Activated T-helper 1 cell treated with anti-CD3 and anti-CD28 coated beads, Interleukin-12 subunit alpha, Interleukin-12 subunit beta, Interleukin-2, Interleukin-4 antibody, amounts not matched to agents 30 ng/mL and 10 ng/mL and 1 ng/mL, durations not matched to agents 14 hours and 24 hours and 36 hours (primary cell): ENCODE measurements around the gene ESCO1. TPM values are rescaled to one million over a fixed set of nuclear protein-coding genes. Genes with fewer than 3 reads are reported as not detected.
"Not testable (repeated sequence)": the region's sequence is repeated elsewhere in the genome, so short reads cannot be mapped to it uniquely, and the experiment has no call there.

Source experiments
- DNase-seq: peaks from one replicate; pipeline ENCODE4 v3.0.0; 2021; ENCODE audit warnings: low spot score
- H3K27ac Mint-ChIP-seq: one replicate; pipeline ENCODE4 v1.8.0; 2021; ENCODE audit warnings: mild to moderate bottlenecking, mixed read lengths
- H3K27me3 Mint-ChIP-seq: one replicate; pipeline ENCODE4 v1.8.0; 2022; ENCODE audit warnings: mild to moderate bottlenecking, moderate library complexity, mixed read lengths; ENCODE audit not compliant: insufficient read depth
- H3K36me3 Mint-ChIP-seq: one replicate; pipeline ENCODE4 v1.8.0; 2021; ENCODE audit warnings: low read depth, mixed read lengths
- H3K4me1 Mint-ChIP-seq: one replicate; pipeline ENCODE4 v1.8.0; 2021; ENCODE audit warnings: low read depth, mixed read lengths
- H3K4me3 Mint-ChIP-seq: one replicate; pipeline ENCODE4 v1.8.0; 2021; ENCODE audit warnings: mild to moderate bottlenecking, moderate library complexity, mixed read lengths
- H3K9me3 Mint-ChIP-seq: one replicate; pipeline ENCODE4 v1.8.0; 2021; ENCODE audit warnings: mixed read lengths
- intact Hi-C: fragments of 100-400 bp; cut with micrococcal nuclease; formaldehyde crosslinking; loops from one replicate; pipeline ENCODE4 v1.15.1; 2024
- total RNA-seq: library from RNA; stranded (reverse); gene quantifications from 2 replicates; pipeline ENCODE4 v1.2.3, GENCODE V29; 2022

The ESCO1 gene
- total RNA-seq = 20.7 and 21.5 TPM in 2 replicates

DNA sequence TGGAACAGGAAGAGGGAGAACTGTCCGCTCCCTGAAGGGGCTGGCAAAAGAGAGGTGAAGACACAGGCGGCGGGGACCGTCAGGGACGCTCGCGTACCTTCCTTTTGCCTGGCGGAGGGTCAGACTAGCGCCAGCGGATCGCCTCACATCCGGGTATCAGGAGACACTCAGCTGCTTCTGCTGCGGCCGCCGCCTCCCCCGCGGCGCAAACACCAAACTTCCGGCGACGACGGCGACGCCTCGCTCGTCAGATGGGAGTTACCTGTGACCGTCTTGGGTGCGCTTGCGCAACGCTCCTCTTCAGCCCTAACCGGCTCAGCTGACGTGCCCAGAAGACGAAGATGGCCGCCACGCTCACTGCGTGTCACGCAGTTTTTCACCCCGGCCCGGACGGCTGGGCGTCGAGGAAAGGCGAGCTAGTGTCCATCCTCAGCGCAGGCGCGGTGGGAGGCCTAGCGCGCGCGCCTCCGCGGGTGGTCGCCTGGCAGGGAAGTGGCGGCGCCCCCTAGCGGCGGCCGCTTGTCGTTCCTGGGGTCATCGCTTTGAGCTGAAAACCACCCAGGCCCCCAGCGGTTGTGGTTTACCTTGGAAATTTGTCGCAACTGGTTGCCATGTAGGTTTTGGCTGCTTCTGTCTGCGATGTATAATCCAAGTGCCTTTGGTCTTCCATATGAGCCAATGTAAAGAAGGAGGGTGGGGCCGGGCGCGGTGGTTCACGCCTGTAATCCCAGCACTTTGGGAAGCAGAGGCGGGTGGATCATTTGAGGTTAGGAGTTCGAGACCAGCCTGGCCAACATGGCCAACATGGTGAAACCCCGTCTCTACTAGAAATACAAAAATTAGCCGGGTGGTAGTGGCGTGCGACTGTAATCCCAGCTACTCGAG is at the start of gene ESCO1:
TSS of gene ESCO1 (minus strand) at position 179 of the 885 bp plus-strand sequence. CDS start 25,861 bp downstream, outside the sequence.
- no peaks in the 10 kb centered on the region for H3K27me3 Mint-ChIP-seq
- H3K36me3 Mint-ChIP-seq = no peaks in the 10 kb centered on the region
- intact Hi-C loops = loop anchor here (1.0 to 10.0 kb wide), 8 partner anchors 12 to 1332 kb away; partner anchors contain the start of genes ABHD3, MIB1, RBBP8 and ROCK1
- H3K4me3 Mint-ChIP-seq = peak within 1 kb of the TSS; percentile 94
- peak; percentile 94 for DNase-seq
- peak within 1 kb of the TSS; percentile 99 for H3K27ac Mint-ChIP-seq
- peaks cover 20% of the 10 kb centered on the region for H3K4me1 Mint-ChIP-seq
- H3K9me3 Mint-ChIP-seq = no peaks in the 10 kb centered on the region

DNA sequence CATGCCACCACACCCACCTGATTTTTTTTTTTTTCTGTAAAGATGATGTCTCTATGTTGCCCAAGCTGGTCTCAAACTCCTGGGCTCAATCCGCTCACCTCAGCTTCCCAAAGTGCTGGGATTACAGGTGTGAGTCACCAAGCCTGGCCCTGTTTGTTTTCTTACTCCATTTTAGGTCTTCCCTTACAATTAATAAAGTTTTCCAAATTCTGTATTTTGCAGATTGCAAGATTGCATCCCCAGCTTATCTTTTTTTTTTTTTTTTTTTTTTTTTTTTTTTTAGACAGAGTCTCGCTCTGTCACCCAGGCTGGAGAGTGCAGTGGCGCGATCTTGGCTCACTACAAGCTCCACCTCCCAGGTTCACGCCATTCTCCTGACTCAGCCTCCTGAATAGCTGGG is 39.9 kb upstream of the ESCO1 start:
- H3K4me1 Mint-ChIP-seq, H3K4me3 Mint-ChIP-seq, H3K27me3 Mint-ChIP-seq, H3K27ac Mint-ChIP-seq, DNase-seq, H3K9me3 Mint-ChIP-seq, intact Hi-C loops: not testable (repeated sequence)
- peaks cover 23% of the 10 kb centered on the region for H3K36me3 Mint-ChIP-seq

DNA sequence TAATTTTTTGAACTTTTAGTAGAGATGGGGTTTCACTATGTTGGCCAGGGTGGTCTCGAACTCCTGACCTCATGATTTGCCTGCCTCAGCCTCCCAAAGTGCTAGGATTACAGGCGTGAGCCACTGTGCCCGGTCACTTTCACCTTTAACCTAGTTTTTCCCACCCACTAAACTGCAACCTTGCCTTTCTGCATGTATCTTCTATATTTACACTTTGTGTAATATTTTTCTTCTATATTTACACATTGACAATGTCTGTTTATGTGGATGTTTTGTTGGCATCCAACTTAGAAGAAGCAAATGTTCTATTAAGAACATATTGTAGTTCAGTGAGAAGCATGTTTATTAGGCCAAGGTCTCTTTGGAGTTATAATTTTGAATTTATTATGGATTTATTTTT is 38.3 kb upstream of the ESCO1 start:
- no peaks in the 10 kb centered on the region for H3K9me3 Mint-ChIP-seq
- H3K27me3 Mint-ChIP-seq = no peaks in the 10 kb centered on the region
- DNase-seq = no peak
- H3K4me1 Mint-ChIP-seq = peaks cover 7% of the 10 kb centered on the region
- peaks cover 21% of the 10 kb centered on the region for H3K36me3 Mint-ChIP-seq
- intact Hi-C loops = no loop called here
- H3K4me3 Mint-ChIP-seq = no peak overlapping the region
- no peak overlapping the region for H3K27ac Mint-ChIP-seq

- no peak overlapping the region for H3K27ac Mint-ChIP-seq
- intact Hi-C loops = no loop called here
Observed at GRCh38 chr18:21636769-21637168, 36.3 kb upstream of the ESCO1 start.

DNA sequence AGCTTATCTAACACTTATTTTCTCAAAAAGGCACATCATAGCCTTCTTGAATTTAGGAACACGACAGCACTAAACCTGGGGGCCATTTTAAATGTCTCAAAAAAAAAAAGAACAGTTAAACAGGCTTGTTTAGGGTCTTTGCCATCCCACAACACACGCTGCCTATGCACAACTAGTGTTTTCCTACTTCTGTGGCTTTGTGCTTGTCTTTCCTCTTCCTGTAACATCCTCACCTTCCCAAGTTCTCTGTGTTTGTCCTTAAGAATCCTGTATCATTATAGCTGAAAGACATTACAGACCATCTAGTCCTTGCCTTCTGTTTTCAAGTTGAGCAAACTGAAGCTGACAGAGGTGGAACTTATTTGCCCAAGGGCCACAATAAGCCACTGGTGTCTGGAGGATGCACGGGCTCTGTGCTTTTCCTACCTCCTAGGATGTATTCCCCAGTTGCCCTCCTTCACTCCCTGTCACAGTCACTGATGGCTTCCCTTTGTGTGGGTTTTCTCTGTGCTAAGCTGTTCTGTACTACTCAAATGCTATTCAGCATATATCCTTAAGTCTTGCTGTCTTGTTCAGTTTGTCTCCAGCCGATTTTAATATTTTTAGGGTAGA is 34.2 kb upstream of the ESCO1 start:
- intact Hi-C loops = no loop called here
- no peak overlapping the region for H3K4me3 Mint-ChIP-seq
- no peaks in the 10 kb centered on the region for H3K9me3 Mint-ChIP-seq
- H3K36me3 Mint-ChIP-seq = peaks cover 36% of the 10 kb centered on the region
- H3K27ac Mint-ChIP-seq = no peak overlapping the region
- peaks cover 7% of the 10 kb centered on the region for H3K4me1 Mint-ChIP-seq
- no peak for DNase-seq
- H3K27me3 Mint-ChIP-seq = no peaks in the 10 kb centered on the region

More at GRCh38 chr18:21636769-21637168, 36.3 kb upstream of the ESCO1 start:
- Mint-ChIP-seq H3K4me1 (peaks cover 7% of the 10 kb centered on the region), H3K9me3 (no peaks in the 10 kb centered on the region), H3K27me3 (no peaks in the 10 kb centered on the region), H3K4me3 (no peak overlapping the region), H3K36me3 (peaks cover 29% of the 10 kb centered on the region)
- no peak for DNase-seq

- intact Hi-C loops = no loop called here
- no peak overlapping the region for H3K27ac Mint-ChIP-seq
Observed at GRCh38 chr18:21632393-21632792, 31.9 kb upstream of the ESCO1 start.

GRCh38 chr18:21629089-21629832 is 28.8 kb upstream of the ESCO1 start:
- intact Hi-C loops = no loop called here
- H3K9me3 Mint-ChIP-seq = no peaks in the 10 kb centered on the region
- no peaks in the 10 kb centered on the region for H3K27me3 Mint-ChIP-seq
- peaks cover 18% of the 10 kb centered on the region for H3K4me1 Mint-ChIP-seq
- no peak overlapping the region for H3K4me3 Mint-ChIP-seq
- peak overlapping the region; percentile 18 for H3K27ac Mint-ChIP-seq
- peaks cover 44% of the 10 kb centered on the region for H3K36me3 Mint-ChIP-seq
- DNase-seq = no peak

More at GRCh38 chr18:21632393-21632792, 31.9 kb upstream of the ESCO1 start:
- no peak overlapping the region for H3K4me3 Mint-ChIP-seq
- peaks cover 43% of the 10 kb centered on the region for H3K36me3 Mint-ChIP-seq
- no peaks in the 10 kb centered on the region for H3K9me3 Mint-ChIP-seq
- H3K27me3 Mint-ChIP-seq = no peaks in the 10 kb centered on the region
- H3K4me1 Mint-ChIP-seq = peaks cover 17% of the 10 kb centered on the region
- no peak for DNase-seq

DNA sequence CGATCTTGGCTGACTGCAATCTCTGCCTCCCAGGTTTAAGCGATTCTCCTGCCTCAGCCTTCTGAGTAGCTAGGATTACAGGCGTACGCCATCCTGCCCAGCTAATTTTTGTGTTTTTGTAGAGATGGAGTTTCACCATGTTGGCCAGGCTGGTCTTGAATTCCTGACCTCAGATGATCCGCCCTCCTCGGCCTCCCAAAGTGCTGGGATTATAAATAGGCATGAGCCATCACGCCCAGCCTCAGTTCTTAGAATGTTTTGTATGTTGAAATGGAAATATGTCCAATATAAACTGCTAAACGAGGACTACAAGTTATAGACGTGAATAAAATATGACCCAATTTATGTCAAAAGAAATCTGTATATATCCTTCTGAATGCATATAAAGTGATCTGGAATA is 21.1 kb upstream of the ESCO1 start:
- H3K27ac Mint-ChIP-seq, H3K4me3 Mint-ChIP-seq, DNase-seq, H3K9me3 Mint-ChIP-seq, H3K27me3 Mint-ChIP-seq: not testable (repeated sequence)
- intact Hi-C loops = loop anchor here (2.0 kb wide), 1 partner anchor 57 kb away; no protein-coding TSS in a partner anchor
- H3K36me3 Mint-ChIP-seq = peaks cover 44% of the 10 kb centered on the region
- H3K4me1 Mint-ChIP-seq = peaks cover 10% of the 10 kb centered on the region

DNA sequence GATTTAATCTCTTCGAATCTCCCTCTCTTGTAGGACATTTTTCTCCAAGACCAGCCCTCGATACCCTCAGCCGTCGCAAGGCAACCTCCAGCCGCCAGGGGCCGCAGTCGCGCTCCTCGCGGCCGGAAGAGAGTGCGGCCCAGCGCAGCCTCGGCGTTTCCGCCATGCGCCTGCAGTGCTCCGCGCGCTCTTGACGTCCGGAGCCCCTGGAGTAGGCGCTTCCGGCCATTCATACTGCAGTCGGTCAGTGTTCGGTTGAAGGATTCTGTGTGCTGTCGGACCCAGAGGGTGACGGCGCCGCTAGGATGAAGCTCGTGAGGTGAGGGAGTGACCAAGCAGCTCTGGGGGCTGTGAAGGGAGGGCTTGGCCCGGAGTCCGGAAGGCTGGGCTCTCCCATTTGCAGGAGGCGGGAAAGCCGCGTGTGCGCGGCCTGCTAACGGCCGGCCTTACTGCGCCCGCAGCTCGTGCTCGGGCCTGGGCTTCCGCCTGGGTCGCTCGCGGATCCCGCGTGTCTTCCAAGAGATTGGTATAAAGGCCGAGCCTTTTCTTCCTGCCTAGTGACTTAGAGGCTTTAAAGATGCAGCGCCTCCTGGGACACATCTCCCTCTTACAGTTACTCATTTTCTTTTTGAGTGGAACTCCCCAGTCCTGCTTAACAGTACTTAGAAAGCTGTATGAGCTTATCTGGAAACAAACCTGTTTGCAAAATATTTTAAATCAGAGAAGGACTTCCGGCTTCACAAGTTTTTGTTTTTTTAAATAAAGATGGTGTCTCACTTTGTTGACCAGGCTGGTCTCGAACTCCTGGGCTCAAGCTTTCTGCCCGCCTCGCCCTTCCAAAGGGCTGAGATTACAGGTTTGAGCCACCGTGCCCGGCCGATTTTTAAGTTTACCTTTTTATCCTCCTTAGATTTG is 11.9 kb upstream of the ESCO1 start, which contains the start of gene SNRPD1:
TSS of gene SNRPD1 (plus strand) at position 190 of the 915 bp plus-strand sequence. CDS start at position 306, 116 bp downstream.
- H3K9me3 Mint-ChIP-seq = no peaks in the 10 kb centered on the region

DNA sequence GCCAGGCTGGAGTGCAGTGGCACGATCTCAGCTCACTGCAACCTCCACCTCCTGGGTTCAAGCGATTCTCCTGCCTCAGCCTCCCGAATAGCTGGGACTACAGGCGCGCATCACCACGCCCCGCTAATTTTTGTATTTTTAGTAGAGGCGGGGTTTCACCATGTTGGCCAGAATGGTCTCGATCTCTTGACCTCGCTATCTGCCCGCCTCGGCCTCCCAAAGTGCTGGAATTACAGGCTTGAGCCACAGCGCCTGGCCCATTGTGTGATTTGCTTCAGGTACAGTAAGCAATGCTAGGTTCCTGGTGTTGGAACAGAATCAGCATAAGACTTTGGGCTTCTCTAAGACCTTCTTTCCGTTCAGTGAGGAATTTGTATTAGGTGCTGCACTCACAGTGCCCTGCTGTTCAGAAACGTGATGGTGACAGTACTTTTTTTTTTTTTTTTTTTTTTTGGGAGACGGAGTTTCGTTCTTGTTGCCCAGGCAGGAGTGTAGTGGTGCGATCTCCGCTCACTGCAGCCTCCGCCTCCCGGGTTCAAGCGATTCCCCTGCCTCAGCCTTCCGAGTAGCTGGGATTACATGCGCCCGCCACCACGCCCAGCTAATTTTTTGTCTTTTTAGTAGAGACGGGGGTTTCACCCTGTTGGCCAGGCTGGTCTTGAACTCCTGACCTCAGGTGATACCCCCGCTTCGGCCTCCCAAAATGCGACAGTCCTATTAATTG is 11.1 kb upstream of the ESCO1 start:
- H3K4me1 Mint-ChIP-seq = peaks cover 15% of the 10 kb centered on the region
- peaks cover 16% of the 10 kb centered on the region for H3K36me3 Mint-ChIP-seq
- intact Hi-C loops = loop anchor here (1.0 to 2.0 kb wide), 4 partner anchors 11 to 501 kb away; partner anchors contain the start of genes ABHD3, ESCO1, MIB1 and ROCK1
- H3K27ac Mint-ChIP-seq = peak overlapping the region; percentile 98
- H3K27me3 Mint-ChIP-seq, DNase-seq, H3K9me3 Mint-ChIP-seq: not testable (repeated sequence)
- peak overlapping the region; percentile 96 for H3K4me3 Mint-ChIP-seq

More for the DNA sequence above, 11.9 kb upstream of the ESCO1 start, which contains the start of gene SNRPD1:
- H3K27ac Mint-ChIP-seq = peak within 1 kb of the TSS; percentile 98
- DNase-seq = peak; percentile 89
- no peaks in the 10 kb centered on the region for H3K27me3 Mint-ChIP-seq
- peak within 1 kb of the TSS; percentile 96 for H3K4me3 Mint-ChIP-seq
- intact Hi-C loops = loop anchor here (1.0 to 2.0 kb wide), 4 partner anchors 12 to 502 kb away; partner anchors contain the start of genes ABHD3, ESCO1, MIB1 and ROCK1
- H3K36me3 Mint-ChIP-seq = peaks cover 20% of the 10 kb centered on the region
- peaks cover 18% of the 10 kb centered on the region for H3K4me1 Mint-ChIP-seq

GRCh38 chr18:21605213-21605612 is 4.7 kb upstream of the ESCO1 start:
- no peak for DNase-seq
- Mint-ChIP-seq H3K27ac (no peak overlapping the region), H3K4me1 (peaks cover 7% of the 10 kb centered on the region), H3K4me3 (no peak overlapping the region), H3K27me3 (no peaks in the 10 kb centered on the region), H3K36me3 (no peaks in the 10 kb centered on the region), H3K9me3 (no peaks in the 10 kb centered on the region)
- intact Hi-C loops = loop anchor here (10.0 kb wide), 1 partner anchor 250 kb away; no protein-coding TSS in a partner anchor
